KG1 (cell line): Measurements from ENCODE around the gene STPG1.
A peak's percentile ranks its signal among the peaks of the same experiment; 100 is the strongest.

Source experiments
- DNase-seq: peaks from one replicate; lab custom pipeline; 2025; lab: John Stamatoyannopoulos, UW

STPG1 gene

DNA sequence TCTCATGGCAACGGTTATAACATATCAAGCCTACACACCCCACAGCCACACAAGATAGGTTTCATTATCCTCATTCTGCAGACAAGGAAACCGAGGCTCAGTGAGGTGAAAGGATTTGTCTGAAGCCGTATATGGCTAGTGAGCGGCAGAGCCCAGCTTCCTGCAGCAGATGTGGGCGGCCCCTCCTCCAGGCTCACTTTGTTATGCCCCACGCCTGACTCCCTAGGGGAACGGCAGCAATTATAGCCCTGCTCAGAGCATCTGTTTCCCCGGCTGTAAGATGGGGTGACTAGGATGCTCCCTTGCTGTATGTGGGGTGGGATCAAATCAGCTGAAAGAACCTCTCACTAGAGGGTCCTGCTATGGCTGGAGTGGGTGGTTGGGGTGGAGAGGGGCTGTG, 72.3 kb downstream of the STPG1 start:
- no peak for DNase-seq

GRCh38 chr1:24340770-24341169, 72.8 kb downstream of the STPG1 start:
- no peak for DNase-seq

DNA sequence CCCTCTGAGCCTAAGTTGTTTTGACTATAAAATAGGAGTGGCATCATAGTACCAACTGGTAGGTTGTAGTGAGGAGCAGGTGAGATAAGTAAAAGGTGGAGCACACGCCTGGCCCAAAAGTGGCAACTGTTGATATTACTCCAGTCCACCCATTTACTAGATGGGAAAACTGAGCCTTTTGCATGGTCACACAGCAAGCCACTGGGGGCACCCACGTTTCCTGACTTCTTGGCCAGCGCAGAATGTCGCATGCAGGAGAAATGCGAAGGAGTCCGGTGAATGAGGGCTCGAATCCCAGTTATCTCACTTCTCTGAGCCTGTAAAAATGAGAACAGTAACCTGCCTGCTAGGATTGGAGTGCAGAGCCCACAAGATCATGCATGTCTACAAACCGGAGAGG, 73.6 kb downstream of the STPG1 start:
- no peak for DNase-seq

GRCh38 chr1:24338447-24338846, 75.1 kb downstream of the STPG1 start:
- no peak for DNase-seq

- no peak for DNase-seq
Measured at GRCh38 chr1:24337455-24337854, 76.1 kb downstream of the STPG1 start.

DNA sequence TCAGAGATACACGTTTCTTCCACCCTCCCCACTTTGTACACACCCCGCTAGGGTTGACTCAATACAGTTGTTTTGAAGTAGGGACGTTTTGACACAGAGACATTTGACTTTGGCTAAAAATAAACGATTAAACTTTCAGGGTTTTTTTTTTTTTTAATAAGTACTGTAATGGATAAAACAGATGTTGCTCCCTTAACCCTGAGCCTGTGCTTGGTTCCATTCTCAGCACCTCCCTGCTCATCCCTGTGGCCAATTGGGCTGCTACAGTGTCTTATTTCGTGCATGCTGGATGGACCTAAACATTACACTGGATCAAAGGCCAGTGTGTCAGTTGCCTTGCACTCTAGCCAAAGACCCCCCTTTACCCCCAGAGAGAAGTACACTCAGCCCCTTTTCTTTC, 77.5 kb downstream of the STPG1 start:
- DNase-seq = no peak

- DNase-seq = no peak
Measured at GRCh38 chr1:24331961-24332673, 81.5 kb downstream of the STPG1 start.

DNA sequence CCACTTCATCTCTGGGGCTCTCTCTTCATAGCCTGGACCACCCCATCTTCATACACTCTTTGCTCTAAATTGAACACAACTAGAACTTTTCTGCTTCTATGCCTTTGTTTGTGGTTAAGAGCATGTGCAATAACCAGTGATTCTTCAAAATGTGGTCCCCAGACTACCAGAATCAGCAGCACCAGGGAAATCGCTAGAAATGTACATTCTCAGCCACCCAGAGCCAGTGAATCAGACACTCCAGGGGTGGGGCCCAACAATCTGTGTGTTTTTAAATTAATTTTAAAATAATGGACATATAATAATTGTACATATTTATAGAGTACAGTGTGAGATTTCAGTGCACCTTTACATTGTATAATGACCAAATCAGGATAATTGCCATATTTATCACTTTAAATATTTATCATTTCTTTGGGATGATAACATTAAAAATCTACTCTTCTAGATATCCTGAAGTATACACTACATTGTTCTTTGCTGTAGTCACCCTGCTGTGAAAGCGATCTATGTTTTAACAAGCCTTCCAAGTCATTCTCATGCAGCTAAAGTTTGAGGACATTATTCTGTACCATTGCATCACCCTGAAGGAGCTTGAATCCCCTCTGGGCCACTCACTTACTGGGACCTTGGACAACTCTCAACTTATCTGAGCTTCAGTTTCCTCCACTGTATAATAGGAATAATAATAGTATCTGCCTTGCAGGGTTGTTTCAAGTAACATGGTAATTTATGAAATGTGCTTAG, 83.6 kb downstream of the STPG1 start:
- DNase-seq = no peak

- DNase-seq = no peak
Measured at GRCh38 chr1:24329331-24329730, 84.3 kb downstream of the STPG1 start.

GRCh38 chr1:24327891-24328290, 85.7 kb downstream of the STPG1 start:
- DNase-seq = no peak

GRCh38 chr1:24327486-24327885, 86.1 kb downstream of the STPG1 start:
- no peak for DNase-seq

GRCh38 chr1:24325587-24326449, 87.8 kb downstream of the STPG1 start:
- no peak for DNase-seq

GRCh38 chr1:24324903-24325302, 88.7 kb downstream of the STPG1 start:
- DNase-seq = no peak

- no peak for DNase-seq
Measured at GRCh38 chr1:24323281-24323680, 90.3 kb downstream of the STPG1 start.

DNA sequence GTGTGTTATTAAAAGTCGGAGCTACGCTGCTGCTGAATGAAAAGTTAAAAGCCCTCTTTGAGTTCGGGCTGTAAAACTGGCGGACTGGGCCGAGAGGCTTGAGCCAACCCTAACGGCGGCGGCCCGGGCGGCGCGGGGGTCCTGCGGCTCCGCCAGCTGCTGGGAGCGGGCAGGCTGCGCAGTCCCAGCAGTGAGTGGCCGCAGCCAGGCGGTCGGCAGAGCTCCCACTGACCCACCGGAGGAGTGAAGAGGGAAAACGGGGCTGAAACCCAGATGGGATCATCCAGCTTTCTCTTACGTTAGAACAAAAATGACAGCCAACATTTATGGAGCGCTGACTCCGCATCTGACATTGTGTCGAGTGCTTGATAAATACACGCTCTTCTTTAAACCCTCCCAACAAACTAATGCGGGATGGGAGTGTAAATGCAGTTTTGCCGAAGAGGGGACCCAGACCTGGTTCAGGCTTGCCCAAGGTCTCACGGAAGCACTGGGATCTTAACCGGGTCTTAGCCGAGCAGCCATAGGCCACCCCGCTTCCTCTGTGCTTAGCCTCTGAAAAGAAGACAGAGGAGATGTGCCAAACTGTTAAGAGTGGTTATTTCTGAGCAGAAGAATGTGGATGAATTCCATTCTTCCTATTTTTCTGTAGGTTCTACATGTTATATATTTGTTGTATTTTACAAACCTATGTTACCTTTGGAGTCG, 91.0 kb downstream of the STPG1 start:
- DNase-seq = no peak

DNA sequence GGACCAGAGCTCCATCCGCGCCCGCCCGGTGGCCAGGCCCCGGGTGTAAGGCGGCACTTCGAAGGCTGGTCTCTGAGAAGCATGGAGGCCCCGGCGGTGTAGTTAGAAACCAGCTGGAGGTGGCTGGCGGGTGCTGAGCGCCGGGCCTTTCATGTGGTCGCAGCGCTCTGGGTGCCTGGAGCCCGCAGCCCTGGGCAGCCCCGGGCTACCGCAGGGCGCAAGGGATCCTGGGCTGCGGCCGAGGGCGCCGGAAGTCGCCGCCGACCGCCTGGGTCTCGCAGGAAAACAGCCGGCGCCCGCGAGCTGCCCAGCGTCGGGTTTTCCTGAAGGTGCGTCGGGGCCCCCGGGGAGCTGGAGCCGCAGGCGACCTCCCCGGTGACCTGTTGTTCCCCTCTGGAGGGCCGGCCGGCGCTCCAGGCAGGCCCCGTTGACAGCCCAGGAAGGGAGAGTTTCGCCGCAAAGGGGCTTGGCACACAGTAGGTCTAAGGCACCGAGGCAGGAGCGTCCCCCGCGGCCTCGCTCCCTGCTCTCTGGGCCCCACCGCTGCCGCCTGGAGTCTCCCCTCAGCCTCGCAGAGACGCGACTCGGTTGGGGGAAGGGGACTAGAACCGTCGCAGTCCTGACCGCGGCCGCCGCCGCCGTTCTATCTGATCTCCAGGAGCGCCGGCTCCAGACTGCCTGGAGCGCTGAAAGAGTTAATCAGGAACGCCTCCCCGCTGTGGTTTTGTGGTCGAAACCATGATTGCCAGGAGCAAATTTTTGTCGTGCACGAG, 91.7 kb downstream of the STPG1 start:
- peak; percentile 19 for DNase-seq

DNA sequence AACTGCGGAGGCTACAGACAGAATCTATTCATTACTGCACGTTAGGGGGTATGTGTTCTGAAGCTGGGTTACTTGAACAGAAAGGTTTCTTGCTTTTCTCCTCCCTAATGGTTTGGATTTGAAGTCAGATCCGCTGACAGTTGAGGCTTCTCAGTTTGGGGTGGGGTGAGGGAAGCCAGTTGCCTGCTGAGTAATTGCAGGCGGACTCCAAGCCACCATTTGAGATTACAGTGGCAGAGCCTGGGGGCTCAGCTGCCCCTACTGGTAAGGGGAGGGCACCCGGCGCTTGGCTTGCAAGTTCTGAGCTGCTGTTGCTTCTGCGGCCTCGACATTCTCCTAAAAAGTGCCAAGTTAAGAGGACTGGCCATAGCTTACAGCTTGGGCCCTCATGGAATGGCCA, 92.5 kb downstream of the STPG1 start:
- no peak for DNase-seq

DNA sequence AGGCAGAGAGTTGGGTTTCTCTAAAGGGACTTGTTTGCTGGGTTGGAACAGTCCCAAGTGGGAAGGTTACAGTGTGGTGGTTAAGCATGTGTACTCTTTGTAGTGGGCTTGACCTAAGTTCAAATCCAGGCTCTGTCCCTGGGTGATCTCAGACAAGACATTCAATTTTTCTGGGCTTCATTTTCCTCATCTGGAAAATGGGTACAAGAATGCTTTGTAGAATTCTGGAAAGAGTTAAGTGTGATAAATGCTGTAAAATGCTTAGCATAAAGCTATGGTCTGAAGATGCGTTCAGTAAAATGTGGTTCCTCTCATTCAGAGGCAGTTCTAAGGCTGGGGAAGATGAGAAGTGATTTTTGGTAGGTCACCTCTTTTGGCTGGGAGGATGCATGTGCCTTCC, 93.6 kb downstream of the STPG1 start:
- no peak for DNase-seq

GRCh38 chr1:24319312-24319863, 94.2 kb downstream of the STPG1 start, which contains the start of gene GRHL3:
Gene GRHL3, plus strand, starts transcription at chr1:24319357. Its CDS starts 195 bp downstream, at chr1:24319552.
- DNase-seq = no peak

DNA sequence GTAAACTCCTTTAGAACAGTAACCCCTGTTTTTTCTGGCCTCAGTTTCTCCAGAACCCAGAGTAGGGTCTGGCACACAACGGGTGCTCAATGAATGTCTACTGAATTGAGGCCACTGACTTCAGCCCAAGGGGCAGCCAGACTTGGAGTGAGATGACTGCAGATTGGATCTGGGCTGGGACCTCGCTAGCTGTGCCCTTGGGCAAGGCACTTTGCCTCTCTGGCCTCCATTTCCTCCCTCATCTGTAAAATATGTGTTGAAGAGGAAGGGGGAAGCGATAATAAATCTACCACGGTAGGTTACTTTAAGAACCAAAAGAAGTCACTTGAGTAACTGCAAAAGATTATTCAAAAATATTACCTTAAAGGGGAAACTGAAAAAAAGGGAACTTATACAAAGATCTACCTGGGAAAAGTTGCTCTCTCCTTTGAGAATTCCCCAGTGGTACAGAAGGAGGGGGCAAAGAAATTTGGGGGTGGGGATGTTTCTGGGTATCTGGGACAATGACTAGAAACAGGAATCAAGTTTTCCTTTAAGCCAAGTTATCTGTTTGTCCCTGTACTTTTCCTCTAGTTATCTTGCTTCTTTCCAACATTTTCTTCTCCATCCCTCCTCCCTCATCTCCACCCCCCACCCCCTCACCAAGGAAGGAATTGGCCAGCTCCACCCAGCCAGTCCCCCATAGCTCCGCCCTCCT, 94.8 kb downstream of the STPG1 start:
- DNase-seq = no peak
